Thyroid gland (tissue), 4 donors: ENCODE results near the gene CEP192. TPM values are rescaled to one million over a fixed set of nuclear protein-coding genes. Genes with fewer than 3 reads are reported as not detected.

Experiments used
- DNase-seq, 2 donors: peaks; one replicate each; pipeline ENCODE4 v3.0.0-alpha.2; 2019
- H3K27ac ChIP-seq, 3 donors: fragments of 200-600 bp; sonication (generic); 1 replicate in 2 of 3; 2 replicates in 1 of 3; pipeline ENCODE4 v1.5.1; 2016 to 2019; ENCODE audit warnings: mild to moderate bottlenecking in 1 of 3, moderate library complexity in 1 of 3
- H3K27me3 ChIP-seq: fragments of 200-600 bp; sonication (generic); one replicate; pipeline ENCODE4 v1.5.1; 2019
- H3K36me3 ChIP-seq, 2 donors: fragments of 200-600 bp; sonication (generic); one replicate each; pipeline ENCODE4 v1.5.1; 2016 to 2019
- H3K4me1 ChIP-seq, 2 donors: fragments of 200-600 bp; sonication (generic); one replicate each; pipeline ENCODE4 v1.5.1; 2017 to 2019
- H3K4me3 ChIP-seq, 3 donors: fragments of 200-600 bp; sonication (generic); replicated peaks in 1 of 3; 1 replicate in 2 of 3; 2 replicates in 1 of 3; pipeline ENCODE4 v1.5.1; 2016; ENCODE audit warnings: mild to moderate bottlenecking in 1 of 3
- H3K9me3 ChIP-seq: fragments of 200-600 bp; sonication (generic); one replicate; pipeline ENCODE4 v1.5.1; 2017
- POLR2A ChIP-seq, 2 donors: fragments of 450-650 bp; IDR thresholded peaks; one replicate each; pipeline ENCODE4 v1.6.1; 2017; ENCODE audit warnings: antibody characterized with exemption in 2 of 2, mild to moderate bottlenecking in 2 of 2, moderate library complexity in 1 of 2
- WGBS, 2 donors: methylation state at CpG; one replicate each; pipeline ENCODE4 v1.1.5; 2017; 5-methylcytosine and 5-hydroxymethylcytosine counted together
- intact Hi-C: fragments of 100-400 bp; cut with DNase I; formaldehyde crosslinking; loops from one replicate; pipeline ENCODE4 v1.15.1; 2023
- total RNA-seq, 4 donors: library from RNA; depleted of rRNA; stranded (reverse); fragments of >200 nt; gene quantifications; one replicate each; pipeline ENCODE4 v1.2.3, GENCODE V29; 2016
- TF ChIP-seq, protein P1 (sequence below), 6 experiments: fragments of 200-600 bp in 3 of 6; fragments of 450-650 bp in 3 of 6; sonication (generic) in 3 of 6; IDR thresholded peaks; one replicate each; pipeline ENCODE4 v1.5.1; 2016 to 2019; ENCODE audit warnings: antibody characterized with exemption in 6 of 6, mild to moderate bottlenecking in 2 of 6, inconsistent platforms in 1 of 6, moderate library complexity in 1 of 6

CEP192 gene
- total RNA-seq, 4 donors from 2014 or later = 23.8 to 36.0 (median 32.2) TPM

DNA sequence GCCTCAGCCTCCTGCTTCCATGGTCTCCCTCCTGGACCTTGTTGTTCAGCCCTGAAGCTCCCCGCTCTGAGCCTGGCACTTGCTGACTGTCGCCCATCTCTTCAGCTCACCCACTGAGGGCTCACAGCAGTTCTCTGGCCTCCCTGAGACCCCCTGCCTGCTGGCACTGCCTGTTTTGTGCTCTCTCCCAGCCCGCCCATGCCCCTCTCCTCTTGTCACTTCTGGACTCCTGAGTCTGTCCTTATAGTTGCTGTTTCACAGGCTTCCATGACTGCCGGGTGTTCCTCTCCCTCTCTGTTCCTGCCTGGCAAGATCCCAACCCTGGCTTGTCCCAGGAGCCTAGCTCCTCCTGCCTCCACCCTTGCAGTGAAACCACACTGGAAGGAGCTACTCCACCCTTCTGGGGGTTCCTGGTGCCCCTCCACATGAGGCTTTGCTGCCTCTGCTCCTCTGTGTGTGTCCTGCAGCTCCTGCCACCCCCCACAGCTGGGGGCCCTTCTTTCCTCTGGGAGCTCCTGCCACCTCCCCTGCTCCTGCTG, 110.6 kb downstream of the CEP192 start:
- Histone ChIP-seq H3K9me3 (no peaks in the 10 kb centered on the region), H3K36me3 (peaks cover 22 to 42% of the 10 kb centered on the region in 2 donors), H3K4me3 (no peak overlapping the region), H3K4me1 (no peaks in the 10 kb centered on the region), H3K27ac (no peak overlapping the region), H3K27me3 (no peaks in the 10 kb centered on the region)
- intact Hi-C loops = no loop called here
- DNase-seq = no peak
- WGBS, 2 donors = 95 to 96% methylated on average over 4 of the region's 4 CpGs
- TF ChIP-seq POLR2A (IDR thresholded peaks at IDR 0.05) = no peak
- TF ChIP-seq, protein P1, sequence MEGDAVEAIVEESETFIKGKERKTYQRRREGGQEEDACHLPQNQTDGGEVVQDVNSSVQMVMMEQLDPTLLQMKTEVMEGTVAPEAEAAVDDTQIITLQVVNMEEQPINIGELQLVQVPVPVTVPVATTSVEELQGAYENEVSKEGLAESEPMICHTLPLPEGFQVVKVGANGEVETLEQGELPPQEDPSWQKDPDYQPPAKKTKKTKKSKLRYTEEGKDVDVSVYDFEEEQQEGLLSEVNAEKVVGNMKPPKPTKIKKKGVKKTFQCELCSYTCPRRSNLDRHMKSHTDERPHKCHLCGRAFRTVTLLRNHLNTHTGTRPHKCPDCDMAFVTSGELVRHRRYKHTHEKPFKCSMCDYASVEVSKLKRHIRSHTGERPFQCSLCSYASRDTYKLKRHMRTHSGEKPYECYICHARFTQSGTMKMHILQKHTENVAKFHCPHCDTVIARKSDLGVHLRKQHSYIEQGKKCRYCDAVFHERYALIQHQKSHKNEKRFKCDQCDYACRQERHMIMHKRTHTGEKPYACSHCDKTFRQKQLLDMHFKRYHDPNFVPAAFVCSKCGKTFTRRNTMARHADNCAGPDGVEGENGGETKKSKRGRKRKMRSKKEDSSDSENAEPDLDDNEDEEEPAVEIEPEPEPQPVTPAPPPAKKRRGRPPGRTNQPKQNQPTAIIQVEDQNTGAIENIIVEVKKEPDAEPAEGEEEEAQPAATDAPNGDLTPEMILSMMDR (IDR thresholded peaks at IDR 0.05) = no peak

DNA sequence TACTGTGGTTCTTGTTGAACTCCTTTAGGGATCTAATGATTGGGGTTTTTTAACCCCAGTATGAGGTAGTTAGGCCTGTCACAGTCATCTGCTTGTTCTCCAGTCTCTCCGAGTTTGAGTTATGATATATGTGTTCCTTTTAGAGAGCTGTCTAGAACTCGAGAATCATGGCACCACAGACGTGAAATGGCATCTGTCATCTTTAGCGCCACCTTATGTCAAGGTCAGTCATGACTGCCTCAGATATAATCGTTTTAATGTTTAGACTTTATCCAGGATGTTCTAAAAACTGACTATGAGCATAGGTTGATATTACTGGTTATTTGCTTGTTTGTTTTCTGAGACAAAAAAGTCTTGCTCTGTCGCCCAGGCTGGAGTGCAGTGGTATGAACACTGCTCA, 112.2 kb downstream of the CEP192 start:
- intact Hi-C loops = no loop called here
- Histone ChIP-seq H3K27me3 (no peaks in the 10 kb centered on the region), H3K9me3 (no peaks in the 10 kb centered on the region), H3K36me3 (peaks cover 26 to 40% of the 10 kb centered on the region in 2 donors), H3K4me1 (no peaks in the 10 kb centered on the region), H3K27ac (no peak overlapping the region), H3K4me3 (no peak overlapping the region)
- 92 to 93% methylated on average over 6 of the region's 6 CpGs for WGBS, 2 donors
- DNase-seq = no peak
- TF ChIP-seq, protein P1 (IDR thresholded peaks at IDR 0.05) = peak in 1 of 6 experiments; percentile 26
- TF ChIP-seq POLR2A (IDR thresholded peaks at IDR 0.05) = no peak

DNA sequence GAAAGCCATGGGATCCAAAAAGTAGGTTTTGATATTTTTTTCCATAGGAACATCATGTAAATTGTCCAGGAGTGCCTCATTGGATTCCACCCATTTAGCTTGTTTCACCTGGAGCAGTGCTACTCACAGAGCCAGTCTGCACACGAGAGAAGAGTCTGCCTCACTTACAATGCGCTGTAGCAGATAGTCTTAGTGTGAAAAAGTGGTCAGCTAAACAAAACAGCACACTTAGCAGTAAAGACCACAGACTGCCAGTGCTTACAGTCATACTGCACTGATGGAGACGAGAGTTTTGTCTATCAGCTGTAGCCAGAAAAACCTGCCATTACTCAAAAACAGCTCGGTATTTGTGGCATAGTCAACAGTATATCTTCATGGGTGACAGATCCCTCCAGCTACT, 113.9 kb downstream of the CEP192 start:
- 91% methylated on average over 4 of the region's 4 CpGs for WGBS, 2 donors
- Histone ChIP-seq H3K9me3 (no peaks in the 10 kb centered on the region), H3K4me1 (no peaks in the 10 kb centered on the region), H3K36me3 (peaks cover 26 to 44% of the 10 kb centered on the region in 2 donors), H3K27me3 (no peaks in the 10 kb centered on the region), H3K4me3 (no peak overlapping the region), H3K27ac (no peak overlapping the region)
- TF ChIP-seq, protein P1 (IDR thresholded peaks at IDR 0.05) = no peak
- no peak for TF ChIP-seq POLR2A (IDR thresholded peaks at IDR 0.05)
- DNase-seq = no peak
- intact Hi-C loops = no loop called here

DNA sequence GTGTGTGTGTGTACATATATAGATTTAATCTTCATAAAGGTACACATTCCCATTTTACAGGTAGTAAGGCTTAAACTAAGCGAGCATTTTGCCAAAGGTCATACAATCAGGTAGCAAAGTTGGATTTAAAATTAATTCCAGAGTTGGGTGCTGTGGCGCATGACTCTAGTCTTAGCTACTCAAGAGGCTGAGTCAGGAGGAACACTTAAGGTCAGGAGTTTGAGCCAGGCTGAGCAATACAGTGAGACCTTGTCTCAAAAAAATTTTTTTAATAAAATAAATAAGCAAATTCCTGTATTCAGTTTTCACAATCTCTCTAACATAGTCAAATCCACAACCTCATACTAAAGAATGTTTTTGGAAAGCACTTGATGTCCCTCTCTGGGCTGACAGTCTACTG, 115.9 kb downstream of the CEP192 start:
- peaks cover 19 to 28% of the 10 kb centered on the region in 2 donors for H3K36me3 ChIP-seq
- WGBS, 2 donors = 94 to 98% methylated on average over 2 of the region's 2 CpGs
- no peaks in the 10 kb centered on the region for H3K27me3 ChIP-seq
- no peaks in the 10 kb centered on the region for H3K9me3 ChIP-seq
- no peak overlapping the region for H3K27ac ChIP-seq
- intact Hi-C loops = no loop called here
- H3K4me1 ChIP-seq = no peaks in the 10 kb centered on the region
- DNase-seq = no peak
- TF ChIP-seq, protein P1 (IDR thresholded peaks at IDR 0.05) = no peak
- no peak for TF ChIP-seq POLR2A (IDR thresholded peaks at IDR 0.05)
- H3K4me3 ChIP-seq = no peak overlapping the region

DNA sequence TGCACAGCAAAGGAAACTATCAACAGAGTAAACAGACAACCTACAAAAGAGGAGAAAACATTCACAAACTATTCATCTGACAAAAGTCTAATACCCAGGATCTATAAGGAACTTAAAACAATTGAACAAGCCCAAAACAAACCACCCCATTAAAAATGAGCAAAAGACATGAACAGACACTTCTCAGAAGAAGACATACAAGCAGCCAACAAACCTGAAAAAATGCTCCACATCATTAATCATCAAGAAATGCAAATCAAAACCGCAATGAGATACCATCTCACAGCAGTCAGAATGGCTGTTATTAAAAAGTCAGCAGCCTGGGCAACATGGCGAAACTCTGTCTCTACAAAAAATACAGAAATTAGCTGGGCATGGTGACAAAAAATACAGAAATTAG, 117.2 kb downstream of the CEP192 start:
- TF ChIP-seq, protein P1 (IDR thresholded peaks at IDR 0.05) = no peak
- TF ChIP-seq POLR2A (IDR thresholded peaks at IDR 0.05) = no peak
- 93 to 97% methylated on average over 2 of the region's 2 CpGs for WGBS, 2 donors
- no peaks in the 10 kb centered on the region for H3K27me3 ChIP-seq
- DNase-seq = no peak
- no peak overlapping the region for H3K27ac ChIP-seq
- H3K4me3 ChIP-seq = no peak overlapping the region
- peaks cover 19 to 23% of the 10 kb centered on the region in 2 donors for H3K36me3 ChIP-seq
- H3K9me3 ChIP-seq = no peaks in the 10 kb centered on the region
- intact Hi-C loops = no loop called here
- H3K4me1 ChIP-seq = no peaks in the 10 kb centered on the region
